Measurements from ENCODE around the gene MAN1C1. TPM values are rescaled to one million over a fixed set of nuclear protein-coding genes. Genes with fewer than 3 reads are reported as not detected.

MAN1C1 gene
- total RNA-seq, 1 experiment from 2014 or later: 1.2 TPM

DNA sequence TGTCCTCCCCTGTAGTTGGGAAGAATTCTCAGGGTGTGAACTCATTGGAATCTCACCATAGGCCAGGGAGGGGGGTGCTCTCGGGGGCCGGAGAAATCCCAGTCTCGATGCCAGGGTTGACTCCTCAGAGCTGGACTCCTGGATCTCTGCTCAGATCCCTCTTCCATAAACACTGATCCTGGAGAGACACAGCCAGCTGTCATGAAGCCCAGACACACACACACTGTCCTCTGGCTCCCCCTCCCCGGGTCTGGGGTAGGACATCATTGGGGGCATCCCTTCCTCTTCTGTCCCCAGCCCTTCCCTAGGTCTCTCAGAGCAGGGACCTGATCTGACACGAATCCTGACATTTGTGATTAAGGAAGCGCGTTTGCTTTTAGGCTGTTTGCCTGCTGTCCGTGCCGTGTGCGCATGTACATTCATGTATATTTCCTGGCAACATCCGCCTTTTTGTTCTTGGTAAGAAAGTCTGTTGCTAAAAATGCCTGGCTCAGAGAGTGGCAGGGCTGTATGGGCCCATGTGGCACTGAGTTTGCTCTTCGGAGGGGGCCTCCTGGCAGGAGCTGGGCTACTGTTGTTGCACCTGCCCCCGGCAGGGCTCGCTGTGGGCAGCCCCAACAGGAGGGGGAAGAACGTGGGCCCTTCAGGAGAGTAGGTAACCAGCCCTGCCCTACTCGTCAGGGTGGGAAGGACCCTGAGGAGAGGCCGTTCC lies 138.0 kb downstream of the MAN1C1 start:
- no peak for ATAC-seq
- peaks cover 19% of the 10 kb centered on the region; the same call in 1 of the 2 replicates for H3K27me3 ChIP-seq (ENCODE audit: insufficient read depth, low read length)

More for the DNA sequence above, 138.0 kb downstream of the MAN1C1 start:
- DNase-seq (ENCODE audit: low read depth, low spot score): no peak
- Histone ChIP-seq H3K9me3 (ENCODE audit: control insufficient read depth in 1 of 2, insufficient read depth in 1 of 2, low read depth in 1 of 2, low read length in 2 of 2) (no peaks in the 10 kb centered on the region), H2AFZ (ENCODE audit: low read depth, low read length, poor library complexity, severe bottlenecking) (no peak overlapping the region), H3K4me3 (replicated peaks in 1 of 2; ENCODE audit: low read depth in 1 of 2, low read length in 2 of 2) (no peak overlapping the region), H3K9me2 (ENCODE audit: insufficient read depth) (no peaks in the 10 kb centered on the region), H3K79me2 (ENCODE audit: insufficient read depth, low read length) (no peaks in the 10 kb centered on the region), H3K9ac (ENCODE audit: low read length) (no peak overlapping the region), H3K27ac (ENCODE audit: low read depth, low read length) (no peak overlapping the region), H4K20me1 (ENCODE audit: insufficient read depth) (no peaks in the 10 kb centered on the region), H3K4me1 (ENCODE audit: control insufficient read depth in 1 of 2, insufficient read depth in 2 of 2, low read length in 2 of 2) (no peaks in the 10 kb centered on the region), H3K4me2 (ENCODE audit: low read length) (no peak overlapping the region), H3K36me3 (ENCODE audit: control insufficient read depth in 1 of 2, insufficient read depth in 2 of 2, low read length in 2 of 2) (no peaks in the 10 kb centered on the region)
- ChIA-PET POLR2A (no interaction called here), RAD21 (ENCODE audit: low non-redundant PET in 1 of 2, low total read pairs in 2 of 2, uncharacterized antibody in 2 of 2, unreplicated experiment in 2 of 2) (no interaction called here), CTCF (no interaction called here)
- TF ChIP-seq CBX3 (IDR thresholded peaks at IDR 0.05; ENCODE audit: low read depth) (no peak), SIN3A (IDR thresholded peaks at IDR 0.05; ENCODE audit: low read depth) (no peak), POLR2A (IDR thresholded peaks at IDR 0.05; ENCODE audit: borderline replicate concordance, extremely low read depth, insufficient read depth, insufficient read length) (no peak), RAD21 (IDR thresholded peaks at IDR 0.05; ENCODE audit: low read depth) (no peak), YY1 (IDR thresholded peaks at IDR 0.05; ENCODE audit: extremely low read depth, insufficient replicate concordance, low read depth, low read length) (no peak), SP1 (IDR thresholded peaks at IDR 0.05; ENCODE audit: low read depth) (no peak), ELF1 (IDR thresholded peaks at IDR 0.05; ENCODE audit: borderline replicate concordance, low read depth) (no peak), POLR2AphosphoS5 (IDR thresholded peaks at IDR 0.05; ENCODE audit: low read depth, low read length) (no peak), TCF7L2 (IDR thresholded peaks at IDR 0.05; ENCODE audit: borderline replicate concordance, extremely low read depth, insufficient read depth, insufficient read length) (no peak), ZFX (IDR thresholded peaks at IDR 0.05) (no peak), JUND (IDR thresholded peaks at IDR 0.05) (no peak), EGR1 (IDR thresholded peaks at IDR 0.05; ENCODE audit: low read depth) (no peak)
- TF ChIP-seq, protein P1, sequence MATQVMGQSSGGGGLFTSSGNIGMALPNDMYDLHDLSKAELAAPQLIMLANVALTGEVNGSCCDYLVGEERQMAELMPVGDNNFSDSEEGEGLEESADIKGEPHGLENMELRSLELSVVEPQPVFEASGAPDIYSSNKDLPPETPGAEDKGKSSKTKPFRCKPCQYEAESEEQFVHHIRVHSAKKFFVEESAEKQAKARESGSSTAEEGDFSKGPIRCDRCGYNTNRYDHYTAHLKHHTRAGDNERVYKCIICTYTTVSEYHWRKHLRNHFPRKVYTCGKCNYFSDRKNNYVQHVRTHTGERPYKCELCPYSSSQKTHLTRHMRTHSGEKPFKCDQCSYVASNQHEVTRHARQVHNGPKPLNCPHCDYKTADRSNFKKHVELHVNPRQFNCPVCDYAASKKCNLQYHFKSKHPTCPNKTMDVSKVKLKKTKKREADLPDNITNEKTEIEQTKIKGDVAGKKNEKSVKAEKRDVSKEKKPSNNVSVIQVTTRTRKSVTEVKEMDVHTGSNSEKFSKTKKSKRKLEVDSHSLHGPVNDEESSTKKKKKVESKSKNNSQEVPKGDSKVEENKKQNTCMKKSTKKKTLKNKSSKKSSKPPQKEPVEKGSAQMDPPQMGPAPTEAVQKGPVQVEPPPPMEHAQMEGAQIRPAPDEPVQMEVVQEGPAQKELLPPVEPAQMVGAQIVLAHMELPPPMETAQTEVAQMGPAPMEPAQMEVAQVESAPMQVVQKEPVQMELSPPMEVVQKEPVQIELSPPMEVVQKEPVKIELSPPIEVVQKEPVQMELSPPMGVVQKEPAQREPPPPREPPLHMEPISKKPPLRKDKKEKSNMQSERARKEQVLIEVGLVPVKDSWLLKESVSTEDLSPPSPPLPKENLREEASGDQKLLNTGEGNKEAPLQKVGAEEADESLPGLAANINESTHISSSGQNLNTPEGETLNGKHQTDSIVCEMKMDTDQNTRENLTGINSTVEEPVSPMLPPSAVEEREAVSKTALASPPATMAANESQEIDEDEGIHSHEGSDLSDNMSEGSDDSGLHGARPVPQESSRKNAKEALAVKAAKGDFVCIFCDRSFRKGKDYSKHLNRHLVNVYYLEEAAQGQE (IDR thresholded peaks at IDR 0.05; ENCODE audit: low read depth): no peak
- TF ChIP-seq, protein P2, sequence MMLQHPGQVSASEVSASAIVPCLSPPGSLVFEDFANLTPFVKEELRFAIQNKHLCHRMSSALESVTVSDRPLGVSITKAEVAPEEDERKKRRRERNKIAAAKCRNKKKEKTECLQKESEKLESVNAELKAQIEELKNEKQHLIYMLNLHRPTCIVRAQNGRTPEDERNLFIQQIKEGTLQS (IDR thresholded peaks at IDR 0.05): no peak
- TF ChIP-seq, protein P3, sequence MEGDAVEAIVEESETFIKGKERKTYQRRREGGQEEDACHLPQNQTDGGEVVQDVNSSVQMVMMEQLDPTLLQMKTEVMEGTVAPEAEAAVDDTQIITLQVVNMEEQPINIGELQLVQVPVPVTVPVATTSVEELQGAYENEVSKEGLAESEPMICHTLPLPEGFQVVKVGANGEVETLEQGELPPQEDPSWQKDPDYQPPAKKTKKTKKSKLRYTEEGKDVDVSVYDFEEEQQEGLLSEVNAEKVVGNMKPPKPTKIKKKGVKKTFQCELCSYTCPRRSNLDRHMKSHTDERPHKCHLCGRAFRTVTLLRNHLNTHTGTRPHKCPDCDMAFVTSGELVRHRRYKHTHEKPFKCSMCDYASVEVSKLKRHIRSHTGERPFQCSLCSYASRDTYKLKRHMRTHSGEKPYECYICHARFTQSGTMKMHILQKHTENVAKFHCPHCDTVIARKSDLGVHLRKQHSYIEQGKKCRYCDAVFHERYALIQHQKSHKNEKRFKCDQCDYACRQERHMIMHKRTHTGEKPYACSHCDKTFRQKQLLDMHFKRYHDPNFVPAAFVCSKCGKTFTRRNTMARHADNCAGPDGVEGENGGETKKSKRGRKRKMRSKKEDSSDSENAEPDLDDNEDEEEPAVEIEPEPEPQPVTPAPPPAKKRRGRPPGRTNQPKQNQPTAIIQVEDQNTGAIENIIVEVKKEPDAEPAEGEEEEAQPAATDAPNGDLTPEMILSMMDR (IDR thresholded peaks at IDR 0.05 in 2 of 3, conservative IDR thresholded peaks at IDR 0.05 in 1 of 3; ENCODE audit: borderline replicate concordance in 1 of 3, insufficient read depth in 1 of 3, low read depth in 2 of 3, low read length in 2 of 3): no peak
- no TSS peak for BruUV-seq (replicated peaks)
- intact Hi-C loops (cut with micrococcal nuclease): no loop called here

Data from HCT116 (cell line).